ENCODE results near the gene IFITM5.
"Not testable (repeated sequence)": the region's sequence is repeated elsewhere in the genome, so short reads cannot be mapped to it uniquely, and the experiment has no call there.

- not testable (repeated sequence) for TF ChIP-seq POLR2A (IDR thresholded peaks at IDR 0.05; ENCODE audit: low read depth); CTCF (IDR thresholded peaks at IDR 0.05); POLR2AphosphoS5 (IDR thresholded peaks at IDR 0.05)
Observed at GRCh38 chr11:286977-287820, 12.1 kb downstream of the IFITM5 start.

Measured in esophagus muscularis mucosa (tissue), 3 donors.